ENCODE results near the gene SERPINA1. TPM values are rescaled to one million over a fixed set of nuclear protein-coding genes. Genes with fewer than 3 reads are reported as not detected.
A peak's percentile ranks its signal among the peaks of the same experiment; 100 is the strongest.
"Not testable (repeated sequence)": the region's sequence is repeated elsewhere in the genome, so short reads cannot be mapped to it uniquely, and the experiment has no call there.

Gene SERPINA1
- total and polyA plus RNA-seq, 8 donors, result 10.5 to 1,332 (median 80.3) TPM

- Histone ChIP-seq H3K27ac (no peak overlapping the region), H3K27me3 (peaks cover 0 to 15% (median 0%) of the 10 kb centered on the region in 3 donors), H3K4me3 (no peak overlapping the region), H3K9me3 (no peaks in the 10 kb centered on the region), H3K36me3 (no peaks in the 10 kb centered on the region), H3K4me1 (peaks cover 0 to 4% (median 0%) of the 10 kb centered on the region in 4 donors)
- 19 to 28% (median 19%) methylated on average over 15 of the region's 15 CpGs for WGBS, 5 donors
- DNase-seq, result peak; percentile 60 to 61
- TF ChIP-seq CTCF (IDR thresholded peaks at IDR 0.05) (peak in 5 of 7 experiments; percentile 34 to 48 (median 42)), EP300 (IDR thresholded peaks at IDR 0.05) (no peak)
- intact Hi-C loops (cut with DNase I; ENCODE audit: low total_unique reads), result no loop called here
These were observed 33.1 kb downstream of the SERPINA1 start for GRCh38 chr14:94355191-94355794.

- intact Hi-C loops (cut with DNase I; ENCODE audit: low total_unique reads), result no loop called here
- no peak for TF ChIP-seq POLR2A (IDR thresholded peaks at IDR 0.05)
- TF ChIP-seq CTCF (IDR thresholded peaks at IDR 0.05), result no peak
- no peak for TF ChIP-seq POLR2AphosphoS5 (IDR thresholded peaks at IDR 0.05)
- TF ChIP-seq EP300 (IDR thresholded peaks at IDR 0.05), result no peak
- no peaks in the 10 kb centered on the region for H3K9me3 ChIP-seq
- peaks cover 0 to 4% (median 0%) of the 10 kb centered on the region in 4 donors for H3K4me1 ChIP-seq
- H3K27me3 ChIP-seq, result peaks cover 0 to 15% (median 0%) of the 10 kb centered on the region in 3 donors
- H3K4me3 ChIP-seq, result no peak overlapping the region
- H3K36me3 ChIP-seq, result no peaks in the 10 kb centered on the region
- peak in 1 of 2 donors; percentile 7 for DNase-seq
- 90 to 100% (median 95%) methylated on average over 3 of the region's 3 CpGs for WGBS, 5 donors
- H3K27ac ChIP-seq, result no peak overlapping the region
These were observed 33.7 kb downstream of the SERPINA1 start for GRCh38 chr14:94354638-94355185.

- H3K4me1 ChIP-seq; H3K9me3 ChIP-seq; H3K27ac ChIP-seq; H3K4me3 ChIP-seq; intact Hi-C loops (cut with DNase I; ENCODE audit: low total_unique reads); H3K36me3 ChIP-seq; DNase-seq: not testable (repeated sequence)
- H3K27me3 ChIP-seq, result peaks cover 0 to 19% (median 0%) of the 10 kb centered on the region in 3 donors
- WGBS, 5 donors, result 81 to 94% (median 86%) methylated on average over 8 of the region's 8 CpGs
These were observed 34.2 kb downstream of the SERPINA1 start for GRCh38 chr14:94354190-94354589.

GRCh38 chr14:94349276-94349675 is 39.1 kb downstream of the SERPINA1 start:
- no peak overlapping the region for H3K4me3 ChIP-seq
- no peak overlapping the region for H3K27ac ChIP-seq
- H3K27me3 ChIP-seq, result peaks cover 0 to 13% (median 0%) of the 10 kb centered on the region in 3 donors
- no peaks in the 10 kb centered on the region for H3K36me3 ChIP-seq
- TF ChIP-seq POLR2AphosphoS5 (IDR thresholded peaks at IDR 0.05), result no peak
- TF ChIP-seq CTCF (IDR thresholded peaks at IDR 0.05), result no peak
- no peak for TF ChIP-seq POLR2A (IDR thresholded peaks at IDR 0.05)
- no peak for TF ChIP-seq EP300 (IDR thresholded peaks at IDR 0.05)
- H3K9me3 ChIP-seq, result no peaks in the 10 kb centered on the region
- intact Hi-C loops (cut with DNase I; ENCODE audit: low total_unique reads), result no loop called here
- no peaks in the 10 kb centered on the region for H3K4me1 ChIP-seq
- no peak for DNase-seq
- WGBS, 5 donors, result 68 to 90% (median 82%) methylated on average over 7 of the region's 7 CpGs

GRCh38 chr14:94348836-94349235 is 39.6 kb downstream of the SERPINA1 start:
- Histone ChIP-seq H3K9me3 (no peaks in the 10 kb centered on the region), H3K36me3 (no peaks in the 10 kb centered on the region), H3K4me1 (no peaks in the 10 kb centered on the region), H3K4me3 (no peak overlapping the region), H3K27me3 (peaks cover 0 to 13% (median 0%) of the 10 kb centered on the region in 3 donors), H3K27ac (no peak overlapping the region)
- intact Hi-C loops (cut with DNase I; ENCODE audit: low total_unique reads), result no loop called here
- TF ChIP-seq POLR2AphosphoS5 (IDR thresholded peaks at IDR 0.05), result no peak
- TF ChIP-seq POLR2A (IDR thresholded peaks at IDR 0.05), result no peak
- no peak for TF ChIP-seq EP300 (IDR thresholded peaks at IDR 0.05)
- no peak for TF ChIP-seq CTCF (IDR thresholded peaks at IDR 0.05)
- no peak for DNase-seq
